Esophagus (tissue), 2 donors: Measurements from ENCODE around the gene FGF11. TPM values are rescaled to one million over a fixed set of nuclear protein-coding genes. Genes with fewer than 3 reads are reported as not detected.

Experiments
- H3K27ac ChIP-seq, 2 donors: one replicate each; pipeline ENCODE4 v1.5.1; 2013; ENCODE audit warnings: low read depth in 2 of 2, mild to moderate bottlenecking in 2 of 2, inconsistent platforms in 1 of 2, low read length in 1 of 2, moderate library complexity in 1 of 2
- H3K27me3 ChIP-seq, 2 donors: one replicate each; pipeline ENCODE4 v1.6.1; 2013; ENCODE audit warnings: low read length in 2 of 2, control low read depth in 1 of 2, mild to moderate bottlenecking in 1 of 2; ENCODE audit not compliant: insufficient read depth in 2 of 2, control insufficient read depth in 1 of 2
- H3K36me3 ChIP-seq, 2 donors: one replicate each; pipeline ENCODE4 v1.6.1; 2013; ENCODE audit warnings: low read length in 1 of 2; ENCODE audit not compliant: control insufficient read depth in 2 of 2, insufficient read depth in 2 of 2
- H3K4me1 ChIP-seq, 2 donors: one replicate each; pipeline ENCODE4 v1.6.1; 2013; ENCODE audit warnings: low read length in 1 of 2; ENCODE audit not compliant: control insufficient read depth in 2 of 2, insufficient read depth in 2 of 2
- H3K4me3 ChIP-seq, 2 donors: one replicate each; pipeline ENCODE4 v1.5.1; 2013; ENCODE audit warnings: low read length in 2 of 2, mild to moderate bottlenecking in 2 of 2, low read depth in 1 of 2, moderate library complexity in 1 of 2
- H3K9me3 ChIP-seq, 2 donors: one replicate each; pipeline ENCODE4 v1.6.1; 2013; ENCODE audit warnings: mild to moderate bottlenecking in 2 of 2, low read depth in 1 of 2, low read length in 1 of 2, moderate library complexity in 1 of 2; ENCODE audit not compliant: control insufficient read depth in 2 of 2, insufficient read depth in 1 of 2
- WGBS, 2 donors: extraction: QIAGEN DNeasy Blood & Tissue Kit; methylation state at CpG; one replicate each; pipeline ENCODE4 v1.1.7; 2013; 5-methylcytosine and 5-hydroxymethylcytosine counted together
- polyA plus RNA-seq, 2 donors: library from polyadenylated mRNA; stranded (reverse); fragments of 200-250 nt; gene quantifications; one replicate each; pipeline ENCODE4 v1.2.3, GENCODE V29; 2013
- donor health status: healthy with polysubstance abuse.
- donor health status: Bipolar disorder and iron deficiency.

The FGF11 gene
- polyA plus RNA-seq, 2 donors: 5.6 to 16.5 TPM

GRCh38 chr17:7408252-7408727 lies 31.0 kb upstream of the FGF11 start:
- Histone ChIP-seq H3K27me3 (no peaks in the 10 kb centered on the region), H3K27ac (no peak overlapping the region), H3K36me3 (peaks cover 0 to 7% of the 10 kb centered on the region in 2 donors), H3K9me3 (no peaks in the 10 kb centered on the region), H3K4me3 (no peak overlapping the region), H3K4me1 (peaks cover 0 to 2% of the 10 kb centered on the region in 2 donors)
- 70 to 78% methylated on average over 41 to 58 of the region's 58 CpGs for WGBS, 2 donors

GRCh38 chr17:7408863-7409262 lies 30.4 kb upstream of the FGF11 start:
- Histone ChIP-seq H3K9me3 (no peaks in the 10 kb centered on the region), H3K36me3 (peaks cover 0 to 7% of the 10 kb centered on the region in 2 donors), H3K27me3 (no peaks in the 10 kb centered on the region), H3K4me3 (no peak overlapping the region), H3K4me1 (peaks cover 0 to 2% of the 10 kb centered on the region in 2 donors), H3K27ac (no peak overlapping the region)
- WGBS, 2 donors: 73 to 75% methylated on average over 6 of the region's 6 CpGs

GRCh38 chr17:7409716-7410115 lies 29.6 kb upstream of the FGF11 start:
- no peaks in the 10 kb centered on the region for H3K27me3 ChIP-seq
- 90 to 91% methylated on average over 6 of the region's 6 CpGs for WGBS, 2 donors
- peaks cover 0 to 7% of the 10 kb centered on the region in 2 donors for H3K36me3 ChIP-seq
- H3K4me1 ChIP-seq: peaks cover 0 to 2% of the 10 kb centered on the region in 2 donors
- H3K27ac ChIP-seq: no peak overlapping the region
- no peaks in the 10 kb centered on the region for H3K9me3 ChIP-seq
- no peak overlapping the region for H3K4me3 ChIP-seq

GRCh38 chr17:7410634-7411426 lies 28.5 kb upstream of the FGF11 start:
- no peaks in the 10 kb centered on the region for H3K27me3 ChIP-seq
- no peaks in the 10 kb centered on the region for H3K4me1 ChIP-seq
- WGBS, 2 donors: 84 to 90% methylated on average over 25 of the region's 25 CpGs
- peaks cover 0 to 7% of the 10 kb centered on the region in 2 donors for H3K36me3 ChIP-seq
- no peak overlapping the region for H3K4me3 ChIP-seq
- no peaks in the 10 kb centered on the region for H3K9me3 ChIP-seq
- H3K27ac ChIP-seq: no peak overlapping the region

GRCh38 chr17:7411427-7411750 lies 27.9 kb upstream of the FGF11 start:
- H3K27me3 ChIP-seq: no peaks in the 10 kb centered on the region

GRCh38 chr17:7413346-7413985 lies 25.8 kb upstream of the FGF11 start:
- WGBS, 2 donors: 70 to 71% methylated on average over 6 of the region's 6 CpGs
- H3K9me3 ChIP-seq: no peaks in the 10 kb centered on the region
- H3K27ac ChIP-seq: no peak overlapping the region
- no peaks in the 10 kb centered on the region for H3K4me1 ChIP-seq
- no peak overlapping the region for H3K4me3 ChIP-seq
- H3K27me3 ChIP-seq: no peaks in the 10 kb centered on the region
- peaks cover 0 to 7% of the 10 kb centered on the region in 2 donors for H3K36me3 ChIP-seq

More at GRCh38 chr17:7411427-7411750, 27.9 kb upstream of the FGF11 start:
- H3K4me1 ChIP-seq: no peaks in the 10 kb centered on the region
- no peak overlapping the region for H3K27ac ChIP-seq
- no peak overlapping the region for H3K4me3 ChIP-seq
- 93 to 94% methylated on average over 5 to 8 of the region's 8 CpGs for WGBS, 2 donors
- peaks cover 0 to 7% of the 10 kb centered on the region in 2 donors for H3K36me3 ChIP-seq
- H3K9me3 ChIP-seq: no peaks in the 10 kb centered on the region

- Histone ChIP-seq H3K27me3 (no peaks in the 10 kb centered on the region), H3K27ac (no peak overlapping the region), H3K4me1 (no peaks in the 10 kb centered on the region), H3K36me3 (no peaks in the 10 kb centered on the region), H3K9me3 (no peaks in the 10 kb centered on the region), H3K4me3 (no peak overlapping the region)
- WGBS, 2 donors: 81 to 85% methylated on average over 14 of the region's 14 CpGs
Observed at GRCh38 chr17:7414837-7415236, 24.5 kb upstream of the FGF11 start.

GRCh38 chr17:7415784-7416183 lies 23.5 kb upstream of the FGF11 start:
- Histone ChIP-seq H3K36me3 (no peaks in the 10 kb centered on the region), H3K27me3 (no peaks in the 10 kb centered on the region), H3K27ac (no peak overlapping the region), H3K4me3 (no peak overlapping the region), H3K9me3 (no peaks in the 10 kb centered on the region), H3K4me1 (no peaks in the 10 kb centered on the region)
- WGBS, 2 donors: 82 to 83% methylated on average over 23 of the region's 23 CpGs

GRCh38 chr17:7416323-7416722 lies 23.0 kb upstream of the FGF11 start:
- H3K27ac ChIP-seq: no peak overlapping the region
- H3K36me3 ChIP-seq: no peaks in the 10 kb centered on the region
- H3K27me3 ChIP-seq: no peaks in the 10 kb centered on the region
- 71 to 78% methylated on average over 6 of the region's 6 CpGs for WGBS, 2 donors
- no peak overlapping the region for H3K4me3 ChIP-seq
- no peaks in the 10 kb centered on the region for H3K4me1 ChIP-seq
- no peaks in the 10 kb centered on the region for H3K9me3 ChIP-seq
